ENCODE data around the gene TUFT1. TPM values are rescaled to one million over a fixed set of nuclear protein-coding genes. Genes with fewer than 3 reads are reported as not detected.

TUFT1 gene
- total RNA-seq, 2 donors from 2014 or later: 4.3 to 7.9 TPM

GRCh38 chr1:151574575-151575529 lies 34.7 kb downstream of the TUFT1 start:
- no peak overlapping the region for H3K4me3 ChIP-seq
- H3K27me3 ChIP-seq: no peaks in the 10 kb centered on the region
- H3K4me1 ChIP-seq: no peaks in the 10 kb centered on the region
- TF ChIP-seq, protein P1, sequence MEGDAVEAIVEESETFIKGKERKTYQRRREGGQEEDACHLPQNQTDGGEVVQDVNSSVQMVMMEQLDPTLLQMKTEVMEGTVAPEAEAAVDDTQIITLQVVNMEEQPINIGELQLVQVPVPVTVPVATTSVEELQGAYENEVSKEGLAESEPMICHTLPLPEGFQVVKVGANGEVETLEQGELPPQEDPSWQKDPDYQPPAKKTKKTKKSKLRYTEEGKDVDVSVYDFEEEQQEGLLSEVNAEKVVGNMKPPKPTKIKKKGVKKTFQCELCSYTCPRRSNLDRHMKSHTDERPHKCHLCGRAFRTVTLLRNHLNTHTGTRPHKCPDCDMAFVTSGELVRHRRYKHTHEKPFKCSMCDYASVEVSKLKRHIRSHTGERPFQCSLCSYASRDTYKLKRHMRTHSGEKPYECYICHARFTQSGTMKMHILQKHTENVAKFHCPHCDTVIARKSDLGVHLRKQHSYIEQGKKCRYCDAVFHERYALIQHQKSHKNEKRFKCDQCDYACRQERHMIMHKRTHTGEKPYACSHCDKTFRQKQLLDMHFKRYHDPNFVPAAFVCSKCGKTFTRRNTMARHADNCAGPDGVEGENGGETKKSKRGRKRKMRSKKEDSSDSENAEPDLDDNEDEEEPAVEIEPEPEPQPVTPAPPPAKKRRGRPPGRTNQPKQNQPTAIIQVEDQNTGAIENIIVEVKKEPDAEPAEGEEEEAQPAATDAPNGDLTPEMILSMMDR (IDR thresholded peaks at IDR 0.05): no peak
- no peaks in the 10 kb centered on the region for H3K9me3 ChIP-seq
- H3K27ac ChIP-seq: no peak overlapping the region
- peaks cover 34% of the 10 kb centered on the region for H3K36me3 ChIP-seq
- no peak for DNase-seq (ENCODE audit: low spot score)

DNA sequence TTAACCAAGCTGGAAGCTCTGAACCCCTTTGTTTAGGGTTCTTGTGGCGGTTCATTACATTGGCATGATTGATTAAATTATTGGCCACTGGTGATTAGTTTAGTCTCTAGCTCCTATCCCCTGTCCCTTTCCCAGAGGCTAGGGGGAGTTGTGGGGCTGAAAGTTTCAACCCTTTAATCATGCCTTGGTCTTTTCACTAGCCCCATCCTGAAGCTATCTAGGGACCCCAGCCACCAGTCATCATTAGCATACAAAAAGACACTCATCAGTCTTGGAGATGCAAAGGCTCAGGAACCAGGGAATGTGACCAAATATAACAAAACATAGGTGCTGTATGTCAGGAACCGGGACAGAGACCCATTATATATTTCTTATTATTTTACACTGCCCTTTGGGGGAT lies 37.1 kb downstream of the TUFT1 start:
- Histone ChIP-seq H3K9me3 (no peaks in the 10 kb centered on the region), H3K27me3 (no peaks in the 10 kb centered on the region), H3K4me3 (no peak overlapping the region), H3K27ac (no peak overlapping the region), H3K36me3 (peaks cover 30% of the 10 kb centered on the region), H3K4me1 (no peaks in the 10 kb centered on the region)
- TF ChIP-seq, protein P1 (IDR thresholded peaks at IDR 0.05): no peak
- DNase-seq (ENCODE audit: low spot score): no peak

GRCh38 chr1:151578941-151579340 lies 38.8 kb downstream of the TUFT1 start:
- no peaks in the 10 kb centered on the region for H3K27me3 ChIP-seq
- H3K4me1 ChIP-seq: no peaks in the 10 kb centered on the region
- TF ChIP-seq, protein P1 (IDR thresholded peaks at IDR 0.05): no peak
- peaks cover 30% of the 10 kb centered on the region for H3K36me3 ChIP-seq
- H3K9me3 ChIP-seq: no peaks in the 10 kb centered on the region
- H3K4me3 ChIP-seq: no peak overlapping the region
- DNase-seq (ENCODE audit: low spot score): no peak
- H3K27ac ChIP-seq: no peak overlapping the region

- Histone ChIP-seq H3K4me1 (no peaks in the 10 kb centered on the region), H3K9me3 (no peaks in the 10 kb centered on the region), H3K27me3 (no peaks in the 10 kb centered on the region), H3K27ac (no peak overlapping the region), H3K4me3 (no peak overlapping the region), H3K36me3 (peaks cover 23% of the 10 kb centered on the region)
- TF ChIP-seq, protein P1 (IDR thresholded peaks at IDR 0.05): no peak
- DNase-seq (ENCODE audit: low spot score): no peak
Measured at GRCh38 chr1:151579436-151580225, 39.5 kb downstream of the TUFT1 start.

DNA sequence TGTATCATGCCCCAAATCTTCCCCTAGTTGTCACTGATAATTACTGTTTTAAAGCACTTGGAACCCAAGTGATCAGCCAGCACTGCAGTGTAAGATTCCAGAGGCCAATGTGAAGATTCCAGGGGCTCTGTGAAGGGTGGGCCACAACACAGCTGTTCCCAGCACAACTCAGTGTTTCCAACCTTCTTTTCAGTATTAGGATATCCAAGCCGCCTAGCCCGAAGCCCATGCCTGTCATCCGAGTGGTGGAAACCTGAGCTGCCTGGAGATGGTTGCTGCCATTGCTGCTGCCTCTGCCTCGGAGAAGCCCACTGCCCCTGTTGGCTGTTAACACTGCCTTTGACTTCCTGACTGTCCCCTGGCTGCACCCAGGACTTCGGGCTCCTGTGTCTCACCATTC lies 41.3 kb downstream of the TUFT1 start:
- Histone ChIP-seq H3K9me3 (no peaks in the 10 kb centered on the region), H3K36me3 (peaks cover 14% of the 10 kb centered on the region), H3K4me1 (no peaks in the 10 kb centered on the region), H3K27me3 (no peaks in the 10 kb centered on the region), H3K27ac (no peak overlapping the region), H3K4me3 (no peak overlapping the region)
- no peak for DNase-seq (ENCODE audit: low spot score)
- TF ChIP-seq, protein P1 (IDR thresholded peaks at IDR 0.05): no peak

All from right atrium auricular region (tissue), 2 donors.